H1 (cell line): ENCODE data around the gene ITGB5.

ENCODE experiments used
- CEBPB ChIP-seq: IDR thresholded peaks from 2 replicates; pipeline ENCODE4 v1.6.1; 2012; ENCODE audit warnings: low read depth, low read length
- JUN ChIP-seq: IDR thresholded peaks from 2 replicates; pipeline ENCODE4 v1.6.1; 2011; ENCODE audit warnings: low read depth, mild to moderate bottlenecking, improper control_type of control experiment, low read length
- JUND ChIP-seq: IDR thresholded peaks from 2 replicates; pipeline ENCODE4 v1.6.1; 2011; ENCODE audit warnings: mild to moderate bottlenecking, improper control_type of control experiment, low read length
- POLR2AphosphoS5 ChIP-seq: IDR thresholded peaks from 2 replicates; pipeline ENCODE4 v1.6.1; 2011; ENCODE audit warnings: low read depth, low read length
- RAD21 ChIP-seq, 2 experiments: IDR thresholded peaks in 1 of 2; conservative IDR thresholded peaks in 1 of 2; 2 replicates each; pipeline ENCODE4 v1.6.1; 2011; ENCODE audit warnings: low read depth in 2 of 2, low read length in 2 of 2, improper control_type of control experiment in 1 of 2, inconsistent platforms in 1 of 2, mild to moderate bottlenecking in 1 of 2, moderate library complexity in 1 of 2
- TAF1 ChIP-seq: IDR thresholded peaks from 2 replicates; pipeline ENCODE4 v1.6.1; 2011; ENCODE audit warnings: mild to moderate bottlenecking, low read depth, low read length
- TEAD4 ChIP-seq: IDR thresholded peaks from 2 replicates; pipeline ENCODE4 v1.6.1; 2012; ENCODE audit warnings: low read depth, low read length, inconsistent platforms, mixed read lengths
- ZNF274 ChIP-seq: IDR thresholded peaks from 2 replicates; pipeline ENCODE4 v1.7.0; 2012; ENCODE audit warnings: low read length, borderline replicate concordance; ENCODE audit errors: extremely low read depth
- TF ChIP-seq, protein P1 (sequence below), 3 experiments: IDR thresholded peaks; 1 replicate in 2 of 3; 2 replicates in 1 of 3; pipeline versions ENCODE4 v1.5.1 to v1.6.1; 2011; ENCODE audit warnings: low read length in 3 of 3, mild to moderate bottlenecking in 3 of 3, inconsistent platforms in 2 of 3, low read depth in 1 of 3, moderate library complexity in 1 of 3; ENCODE audit not compliant: insufficient read depth in 1 of 3; ENCODE audit errors: control extremely low read depth in 1 of 3

DNA sequence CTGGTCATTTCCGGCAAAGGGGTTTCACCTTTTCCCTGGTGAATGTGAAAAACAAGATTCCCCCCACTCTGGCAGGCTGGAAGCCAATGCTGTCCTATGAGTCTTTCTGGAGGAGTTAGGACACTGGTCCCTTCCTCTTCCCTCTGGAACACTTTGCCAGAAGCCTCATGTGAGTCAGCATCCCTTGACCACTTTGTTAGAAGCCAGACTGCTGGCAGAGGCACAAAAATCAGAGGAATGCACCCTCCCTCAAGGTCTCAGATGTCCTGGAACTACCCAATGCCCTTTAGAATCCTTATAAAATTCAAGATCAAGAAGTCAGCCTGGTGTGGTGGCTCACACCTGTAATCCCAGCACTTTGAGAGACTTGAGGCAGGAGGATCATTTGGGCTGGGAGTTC lies 26.6 kb downstream of the ITGB5 start:
- TF ChIP-seq TEAD4 = no peak
- TF ChIP-seq, protein P1, sequence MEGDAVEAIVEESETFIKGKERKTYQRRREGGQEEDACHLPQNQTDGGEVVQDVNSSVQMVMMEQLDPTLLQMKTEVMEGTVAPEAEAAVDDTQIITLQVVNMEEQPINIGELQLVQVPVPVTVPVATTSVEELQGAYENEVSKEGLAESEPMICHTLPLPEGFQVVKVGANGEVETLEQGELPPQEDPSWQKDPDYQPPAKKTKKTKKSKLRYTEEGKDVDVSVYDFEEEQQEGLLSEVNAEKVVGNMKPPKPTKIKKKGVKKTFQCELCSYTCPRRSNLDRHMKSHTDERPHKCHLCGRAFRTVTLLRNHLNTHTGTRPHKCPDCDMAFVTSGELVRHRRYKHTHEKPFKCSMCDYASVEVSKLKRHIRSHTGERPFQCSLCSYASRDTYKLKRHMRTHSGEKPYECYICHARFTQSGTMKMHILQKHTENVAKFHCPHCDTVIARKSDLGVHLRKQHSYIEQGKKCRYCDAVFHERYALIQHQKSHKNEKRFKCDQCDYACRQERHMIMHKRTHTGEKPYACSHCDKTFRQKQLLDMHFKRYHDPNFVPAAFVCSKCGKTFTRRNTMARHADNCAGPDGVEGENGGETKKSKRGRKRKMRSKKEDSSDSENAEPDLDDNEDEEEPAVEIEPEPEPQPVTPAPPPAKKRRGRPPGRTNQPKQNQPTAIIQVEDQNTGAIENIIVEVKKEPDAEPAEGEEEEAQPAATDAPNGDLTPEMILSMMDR (IDR thresholded peaks at IDR 0.05; ENCODE audit: control extremely low read depth in 1 of 3, insufficient read depth in 1 of 3, low read depth in 1 of 3, low read length in 3 of 3) = no peak
- TF ChIP-seq TAF1 = no peak
- TF ChIP-seq RAD21 (IDR thresholded peaks at IDR 0.05 in 1 of 2, conservative IDR thresholded peaks at IDR 0.05 in 1 of 2; ENCODE audit: low read depth in 2 of 2, low read length in 2 of 2) = no peak
- no peak for TF ChIP-seq JUN
- TF ChIP-seq JUND = no peak
- no peak for TF ChIP-seq CEBPB
- no peak for TF ChIP-seq ZNF274
- no peak for TF ChIP-seq POLR2AphosphoS5
